Activated CD4-positive, alpha-beta T cell treated with anti-CD3 and anti-CD28 coated beads, Interleukin-2, amount 50 U/mL, for 48 hours (primary cell): Measurements from ENCODE around the gene POR.

Experiments used
- DNase-seq, 2 experiments: peaks; one replicate each; pipeline ENCODE4 v3.0.0-alpha.2; 2020

The POR gene

GRCh38 chr7:75955331-75955955 is 40.5 kb downstream of the POR start:
- no peak for DNase-seq

DNA sequence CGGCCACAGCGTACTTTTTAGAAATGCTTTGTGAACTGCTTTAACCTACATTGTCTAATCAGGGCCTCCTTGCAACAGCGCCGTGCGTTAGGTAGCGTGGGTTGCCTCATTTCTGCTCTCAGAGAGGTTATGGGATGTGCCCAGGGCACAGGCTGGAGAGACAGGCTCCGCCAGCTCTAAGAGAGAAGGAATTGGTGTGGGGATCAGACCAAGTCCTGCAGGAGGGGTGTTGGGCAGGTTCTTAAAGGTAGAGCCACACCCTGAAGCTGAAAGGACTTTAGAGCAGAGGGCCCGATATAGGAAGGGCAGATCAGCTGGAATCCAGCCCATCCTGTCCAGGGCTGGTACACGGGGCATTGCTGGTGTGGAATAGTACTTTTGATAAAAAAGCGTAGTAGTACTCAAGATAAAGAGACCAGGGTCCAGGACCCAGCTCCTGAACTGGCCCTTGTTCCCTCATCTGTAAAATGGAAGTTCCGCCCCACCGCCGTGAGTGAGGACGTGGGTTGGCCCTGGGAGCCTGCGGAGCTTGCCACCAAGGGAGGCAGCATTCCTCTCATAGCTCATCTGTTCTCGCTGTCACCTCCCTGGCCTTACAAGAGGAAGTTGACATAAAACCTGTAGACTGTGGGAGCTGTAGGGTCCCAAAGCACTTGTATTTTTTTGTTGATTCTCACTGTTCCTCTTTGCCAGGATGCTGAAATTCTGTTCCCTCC is 42.2 kb downstream of the POR start:
- no peak for DNase-seq

GRCh38 chr7:75958802-75959543 is 44.0 kb downstream of the POR start:
- DNase-seq = no peak

DNA sequence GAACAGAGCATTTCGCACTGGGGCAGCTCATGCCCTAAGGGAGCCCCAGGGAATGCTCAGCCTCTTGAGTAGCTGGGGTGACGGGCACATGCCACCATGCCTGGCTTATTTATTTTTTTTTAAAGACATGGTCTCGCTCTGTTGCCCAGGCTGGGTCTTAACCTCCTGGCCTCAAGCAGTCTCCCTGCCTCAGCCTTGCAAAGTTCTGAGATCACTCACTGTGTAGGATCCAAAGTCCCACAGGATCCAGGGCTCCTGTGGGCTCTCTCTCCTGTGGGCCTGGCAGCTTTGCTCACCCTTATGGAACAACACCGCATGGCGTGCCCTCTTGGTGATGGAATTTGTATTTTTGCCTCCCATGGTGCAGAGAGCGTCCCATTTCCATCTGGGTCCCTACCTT is 45.4 kb downstream of the POR start:
- DNase-seq = no peak

DNA sequence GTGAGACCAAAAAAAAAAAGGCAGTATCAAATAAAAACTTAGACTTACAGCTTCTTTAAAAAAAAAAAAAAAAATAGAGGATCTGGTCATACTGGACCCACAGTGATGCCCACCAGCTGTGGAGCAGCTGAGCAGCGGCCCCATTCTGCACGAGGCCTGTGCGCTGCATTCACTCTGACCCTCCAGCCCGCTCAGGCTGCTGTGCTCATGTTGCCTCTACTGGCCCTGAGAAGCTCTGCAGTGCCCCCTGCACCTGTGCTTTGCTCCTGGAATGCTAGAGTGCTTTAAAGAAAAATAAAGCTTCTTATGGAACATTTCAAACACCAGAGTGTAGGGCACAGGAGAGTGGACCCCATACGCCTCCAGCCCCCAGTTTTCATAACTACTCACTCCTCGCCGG is 46.3 kb downstream of the POR start:
- DNase-seq = no peak

DNA sequence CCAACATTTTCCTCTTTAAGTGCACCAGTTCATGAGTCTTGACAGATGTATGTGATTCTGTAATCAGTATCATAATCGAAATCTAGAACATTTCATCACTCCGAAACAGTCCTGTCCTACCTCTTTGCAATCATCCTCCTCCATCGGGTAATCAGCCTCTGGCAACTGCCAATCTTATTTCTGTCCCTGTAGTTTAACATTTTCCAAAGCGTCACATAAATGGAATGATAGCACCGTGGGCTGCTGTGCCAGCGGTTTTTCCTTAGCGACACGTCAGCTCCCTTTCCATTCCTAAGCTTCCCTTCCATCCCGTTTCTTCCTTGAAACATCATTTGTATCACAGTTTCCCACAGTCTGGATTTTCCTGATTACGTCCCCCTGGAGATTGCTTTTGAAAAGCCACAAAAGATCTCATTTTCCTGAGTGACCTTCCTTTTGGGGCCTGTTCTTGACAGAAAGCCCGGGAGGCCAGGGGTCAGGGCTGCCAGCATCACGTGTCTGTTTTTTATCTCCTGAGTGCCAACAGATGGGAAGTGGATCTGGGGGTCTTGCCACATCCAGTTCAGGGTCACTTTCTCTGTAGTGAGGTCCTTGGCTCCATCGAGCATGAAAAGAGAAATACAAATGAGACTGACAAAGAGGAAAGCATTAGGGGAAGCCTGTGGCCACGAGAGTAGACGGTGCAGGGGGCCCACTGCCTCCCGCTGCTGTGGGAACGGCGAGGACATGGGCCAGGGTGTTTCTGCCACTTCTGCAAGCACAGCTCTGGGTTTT is 47.8 kb downstream of the POR start:
- no peak for DNase-seq

GRCh38 chr7:75963381-75963995 is 48.5 kb downstream of the POR start:
- DNase-seq = no peak

- DNase-seq = no peak
Measured at GRCh38 chr7:75965617-75966016, 50.7 kb downstream of the POR start.

GRCh38 chr7:75966190-75966961 is 51.4 kb downstream of the POR start:
- DNase-seq = no peak

GRCh38 chr7:75967055-75967454 is 52.1 kb downstream of the POR start:
- DNase-seq = no peak

DNA sequence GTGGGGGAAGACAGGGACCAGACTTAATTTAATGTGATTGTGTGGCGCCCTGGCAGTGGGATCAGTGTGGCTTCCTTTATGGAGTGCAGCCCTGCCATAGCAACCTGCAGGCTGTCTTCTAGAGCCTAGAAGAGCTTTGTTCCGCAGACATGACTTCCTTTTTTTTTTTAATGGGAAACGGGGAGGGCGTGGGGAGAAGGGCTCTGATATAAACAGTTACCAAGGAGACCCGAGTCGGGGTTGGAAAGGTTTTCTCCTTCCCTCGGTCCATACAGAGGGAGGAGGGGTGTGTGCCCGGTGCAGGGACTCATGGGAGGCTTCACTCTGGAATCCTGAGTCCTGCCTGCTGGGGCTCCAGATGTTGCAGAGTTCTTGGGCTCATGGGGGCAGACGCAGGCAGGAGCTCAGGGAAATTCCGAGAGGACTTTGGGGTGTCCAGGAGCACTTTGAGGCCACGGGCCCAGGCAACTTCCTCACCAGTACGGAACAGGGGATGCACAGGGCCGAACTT is 52.6 kb downstream of the POR start:
- DNase-seq = no peak

GRCh38 chr7:75968012-75968411 is 53.1 kb downstream of the POR start:
- DNase-seq = no peak

- DNase-seq = no peak
Measured at GRCh38 chr7:75968561-75969001, 53.6 kb downstream of the POR start.

DNA sequence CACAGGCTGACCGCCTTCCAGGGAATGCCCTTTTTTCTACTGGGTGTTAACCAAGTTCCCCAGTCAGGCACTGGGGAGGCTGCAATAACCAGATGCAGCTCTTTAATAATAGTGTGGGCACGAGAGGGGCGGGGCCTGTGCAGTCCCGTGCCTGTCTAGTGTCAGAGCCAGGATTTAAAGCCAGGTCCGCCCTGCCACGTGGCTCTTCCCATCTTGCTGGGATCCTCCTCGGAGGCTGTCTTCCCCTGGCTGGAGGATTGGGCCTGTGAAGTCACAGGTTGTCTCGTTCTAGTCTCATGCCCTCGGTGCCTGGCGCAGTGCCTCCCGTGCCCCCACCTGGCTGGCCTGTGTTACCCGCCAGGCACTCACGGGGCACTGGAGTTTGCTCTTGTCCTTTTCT is 54.2 kb downstream of the POR start:
- DNase-seq = no peak

- DNase-seq = no peak
Measured at GRCh38 chr7:75969704-75970498, 54.9 kb downstream of the POR start.

GRCh38 chr7:75971309-75971960 is 56.5 kb downstream of the POR start:
- no peak for DNase-seq

GRCh38 chr7:75971961-75972763 is 57.2 kb downstream of the POR start:
- DNase-seq = no peak

DNA sequence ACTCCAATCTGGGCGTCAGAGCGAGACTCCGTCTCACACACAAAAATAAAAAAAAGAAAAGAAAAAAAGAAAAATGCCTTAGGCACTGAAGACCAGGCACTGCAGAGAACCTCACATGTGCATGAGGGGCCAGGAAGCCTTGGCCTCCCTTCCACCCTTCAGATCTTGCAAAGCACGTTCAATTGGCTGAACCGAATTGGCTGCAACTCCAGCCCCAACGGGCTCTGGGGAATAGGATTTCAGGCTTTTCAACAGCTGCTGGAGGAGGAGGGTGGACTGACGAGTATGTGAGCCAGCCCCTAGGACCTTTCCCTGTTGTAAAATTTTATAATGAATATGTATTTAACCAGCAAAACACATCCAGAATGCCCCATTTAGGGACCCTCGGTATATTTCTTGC is 62.8 kb downstream of the POR start:
- no peak for DNase-seq

DNA sequence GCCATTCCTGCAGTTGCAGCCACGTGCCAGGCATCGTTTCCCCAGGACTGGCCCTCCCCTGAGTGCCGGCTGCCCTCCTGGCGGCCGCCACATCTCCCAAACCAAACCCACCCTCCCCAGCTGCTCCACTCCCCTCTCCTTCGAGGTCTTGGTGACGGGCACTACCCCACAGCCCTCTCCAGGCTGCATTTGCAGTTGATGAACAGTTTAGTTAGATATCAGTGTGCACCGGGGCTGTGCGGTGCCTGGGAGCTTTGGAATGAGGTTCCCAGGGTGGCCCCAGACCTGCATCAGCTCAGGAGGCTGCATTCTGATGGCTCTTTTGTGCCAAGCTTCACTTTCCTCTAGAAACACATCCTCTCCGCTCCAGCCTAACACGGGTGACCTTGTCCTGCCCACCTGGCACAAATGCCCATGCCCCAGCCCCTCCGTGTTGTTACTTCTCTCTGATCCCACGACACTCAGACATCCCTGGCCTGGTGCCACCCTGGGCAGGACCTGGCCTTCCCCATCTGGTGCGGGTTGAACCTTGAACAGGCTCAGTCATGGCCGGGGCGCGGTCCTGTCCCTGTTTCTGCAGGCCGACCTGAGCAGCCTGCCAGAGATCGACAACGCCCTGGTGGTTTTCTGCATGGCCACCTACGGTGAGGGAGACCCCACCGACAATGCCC is 64.9 kb downstream of the POR start:
- no peak for DNase-seq
